Body of pancreas (tissue), 4 donors: ENCODE measurements around the gene SLC25A29. TPM values are rescaled to one million over a fixed set of nuclear protein-coding genes. Genes with fewer than 3 reads are reported as not detected.
A peak's percentile ranks its signal among the peaks of the same experiment; 100 is the strongest.

Experiments used
- ATAC-seq: fragments of 150-250 bp; one replicate; pipeline ENCODE4 v1.9.1; 2016
- DNase-seq, 4 donors: peaks; one replicate each; pipeline ENCODE4 v3.0.0-alpha.2; 2019
- H3K27ac ChIP-seq, 4 donors: fragments of 200-600 bp; sonication (generic); 1 replicate in 3 of 4; 2 replicates in 1 of 4; pipeline versions ENCODE4 v1.5.1 to v1.6.1; 2016 to 2019; ENCODE audit warnings: mild to moderate bottlenecking in 1 of 4, mixed read lengths in 1 of 4, moderate library complexity in 1 of 4
- H3K27me3 ChIP-seq, 2 donors: fragments of 200-600 bp; sonication (generic); one replicate each; pipeline ENCODE4 v1.6.0; 2016; ENCODE audit warnings: mild to moderate bottlenecking in 1 of 2
- H3K36me3 ChIP-seq, 2 donors: fragments of 200-600 bp; sonication (generic); replicated peaks in 1 of 2; 2 replicates each; pipeline ENCODE4 v1.5.1; 2016; ENCODE audit warnings: low read depth in 2 of 2; ENCODE audit not compliant: insufficient read depth in 1 of 2
- H3K4me1 ChIP-seq: fragments of 200-600 bp; sonication (generic); one replicate; pipeline ENCODE4 v1.6.0; 2016
- H3K4me3 ChIP-seq, 2 donors: fragments of 200-600 bp; sonication (generic); 1 replicate in 1 of 2; 2 replicates in 1 of 2; pipeline ENCODE4 v1.5.1; 2016 to 2019
- H3K9me3 ChIP-seq, 3 donors: fragments of 200-600 bp; sonication (generic); 1 replicate in 2 of 3; 2 replicates in 1 of 3; pipeline ENCODE4 v1.5.1; 2016
- POLR2A ChIP-seq, 3 donors: fragments of 450-650 bp; IDR thresholded peaks; one replicate each; pipeline ENCODE4 v1.6.1; 2016; ENCODE audit warnings: antibody characterized with exemption in 3 of 3, mild to moderate bottlenecking in 2 of 3
- WGBS, 2 donors: methylation state at CpG; one replicate each; pipeline ENCODE4 v1.1.5; 2017; 5-methylcytosine and 5-hydroxymethylcytosine counted together
- intact Hi-C: fragments of 100-400 bp; cut with DNase I; formaldehyde crosslinking; loops from one replicate; pipeline ENCODE4 v1.15.1; 2023
- total RNA-seq, 2 donors: library from RNA; depleted of rRNA; stranded (reverse); fragments of >200 nt; gene quantifications; one replicate each; pipeline ENCODE4 v1.1.0, GENCODE V29; 2016
- TF ChIP-seq, protein P1 (sequence below), 7 experiments: fragments of 450-650 bp in 4 of 7; fragments of 200-600 bp in 3 of 7; sonication (generic) in 3 of 7; IDR thresholded peaks; one replicate each; pipeline ENCODE4 v1.5.1; 2016 to 2019; ENCODE audit warnings: antibody characterized with exemption in 7 of 7

Gene SLC25A29
- total RNA-seq, 2 donors from 2014 or later, result 25.2 to 63.9 TPM

DNA sequence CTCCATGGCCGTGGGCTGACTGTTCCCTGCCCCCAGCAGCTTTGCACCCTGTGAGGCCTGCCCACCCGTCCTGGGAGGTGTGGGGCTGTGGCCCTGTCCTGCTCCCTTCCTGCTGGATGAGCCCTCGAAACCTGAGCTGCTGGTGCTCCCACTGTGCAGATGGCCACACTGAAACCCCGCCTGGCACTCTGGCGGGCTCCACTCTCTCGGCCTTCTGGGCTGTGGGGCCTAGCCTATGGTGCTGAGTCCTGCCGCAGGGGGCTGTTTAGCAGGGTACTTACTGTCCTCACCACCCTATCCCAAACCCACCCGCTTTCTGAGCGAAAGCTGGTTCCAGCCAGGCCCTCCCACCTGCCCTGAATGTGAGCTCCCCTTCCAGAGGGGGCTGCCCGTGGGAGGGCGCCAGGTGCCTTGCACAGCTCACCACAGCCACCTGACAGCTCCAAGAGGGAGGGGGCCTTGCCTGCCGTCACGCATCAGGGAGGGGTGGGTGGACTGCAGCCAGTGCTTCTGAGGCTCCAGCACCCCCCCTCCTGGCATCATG is 24.2 kb upstream of the SLC25A29 start:
- Histone ChIP-seq H3K36me3 (no peaks in the 10 kb centered on the region), H3K4me3 (no peak overlapping the region), H3K4me1 (peaks cover 12% of the 10 kb centered on the region), H3K9me3 (no peaks in the 10 kb centered on the region), H3K27ac (no peak overlapping the region), H3K27me3 (no peaks in the 10 kb centered on the region)
- ATAC-seq (no peak), DNase-seq (peak in 1 of 4 donors; percentile 25)
- TF ChIP-seq, protein P1, sequence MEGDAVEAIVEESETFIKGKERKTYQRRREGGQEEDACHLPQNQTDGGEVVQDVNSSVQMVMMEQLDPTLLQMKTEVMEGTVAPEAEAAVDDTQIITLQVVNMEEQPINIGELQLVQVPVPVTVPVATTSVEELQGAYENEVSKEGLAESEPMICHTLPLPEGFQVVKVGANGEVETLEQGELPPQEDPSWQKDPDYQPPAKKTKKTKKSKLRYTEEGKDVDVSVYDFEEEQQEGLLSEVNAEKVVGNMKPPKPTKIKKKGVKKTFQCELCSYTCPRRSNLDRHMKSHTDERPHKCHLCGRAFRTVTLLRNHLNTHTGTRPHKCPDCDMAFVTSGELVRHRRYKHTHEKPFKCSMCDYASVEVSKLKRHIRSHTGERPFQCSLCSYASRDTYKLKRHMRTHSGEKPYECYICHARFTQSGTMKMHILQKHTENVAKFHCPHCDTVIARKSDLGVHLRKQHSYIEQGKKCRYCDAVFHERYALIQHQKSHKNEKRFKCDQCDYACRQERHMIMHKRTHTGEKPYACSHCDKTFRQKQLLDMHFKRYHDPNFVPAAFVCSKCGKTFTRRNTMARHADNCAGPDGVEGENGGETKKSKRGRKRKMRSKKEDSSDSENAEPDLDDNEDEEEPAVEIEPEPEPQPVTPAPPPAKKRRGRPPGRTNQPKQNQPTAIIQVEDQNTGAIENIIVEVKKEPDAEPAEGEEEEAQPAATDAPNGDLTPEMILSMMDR (IDR thresholded peaks at IDR 0.05), result no peak
- no peak for TF ChIP-seq POLR2A (IDR thresholded peaks at IDR 0.05)
- intact Hi-C loops, result no loop called here
- WGBS, 2 donors, result 81% methylated on average over 6 to 13 of the region's 13 CpGs

DNA sequence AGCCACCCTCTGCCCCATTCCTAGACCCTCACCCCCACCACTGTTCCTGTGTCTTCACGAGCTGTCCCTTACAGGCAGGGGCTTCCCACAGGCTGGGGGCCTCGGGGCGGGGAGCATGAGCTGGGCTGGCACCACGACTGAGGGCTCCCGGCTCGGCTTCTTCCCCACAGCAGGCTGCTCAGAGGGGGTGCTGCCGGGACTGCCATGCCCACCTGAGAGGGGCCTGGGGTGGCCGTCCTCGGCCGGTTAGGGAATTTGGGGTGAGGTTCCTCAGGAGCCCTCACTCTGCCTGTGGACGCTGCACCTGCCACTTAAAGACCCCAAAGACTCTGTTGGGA is 23.7 kb upstream of the SLC25A29 start:
- intact Hi-C loops, result no loop called here
- peaks cover 12% of the 10 kb centered on the region for H3K4me1 ChIP-seq
- no peak overlapping the region for H3K4me3 ChIP-seq
- DNase-seq, result no peak
- TF ChIP-seq, protein P1 (IDR thresholded peaks at IDR 0.05), result no peak
- TF ChIP-seq POLR2A (IDR thresholded peaks at IDR 0.05), result no peak
- 87% methylated on average over 11 of the region's 11 CpGs; no CpG with 5 or more reads in 1 of the 2 donors for WGBS, 2 donors
- H3K27ac ChIP-seq, result no peak overlapping the region
- ATAC-seq, result no peak
- H3K9me3 ChIP-seq, result no peaks in the 10 kb centered on the region
- H3K27me3 ChIP-seq, result no peaks in the 10 kb centered on the region
- H3K36me3 ChIP-seq, result no peaks in the 10 kb centered on the region

DNA sequence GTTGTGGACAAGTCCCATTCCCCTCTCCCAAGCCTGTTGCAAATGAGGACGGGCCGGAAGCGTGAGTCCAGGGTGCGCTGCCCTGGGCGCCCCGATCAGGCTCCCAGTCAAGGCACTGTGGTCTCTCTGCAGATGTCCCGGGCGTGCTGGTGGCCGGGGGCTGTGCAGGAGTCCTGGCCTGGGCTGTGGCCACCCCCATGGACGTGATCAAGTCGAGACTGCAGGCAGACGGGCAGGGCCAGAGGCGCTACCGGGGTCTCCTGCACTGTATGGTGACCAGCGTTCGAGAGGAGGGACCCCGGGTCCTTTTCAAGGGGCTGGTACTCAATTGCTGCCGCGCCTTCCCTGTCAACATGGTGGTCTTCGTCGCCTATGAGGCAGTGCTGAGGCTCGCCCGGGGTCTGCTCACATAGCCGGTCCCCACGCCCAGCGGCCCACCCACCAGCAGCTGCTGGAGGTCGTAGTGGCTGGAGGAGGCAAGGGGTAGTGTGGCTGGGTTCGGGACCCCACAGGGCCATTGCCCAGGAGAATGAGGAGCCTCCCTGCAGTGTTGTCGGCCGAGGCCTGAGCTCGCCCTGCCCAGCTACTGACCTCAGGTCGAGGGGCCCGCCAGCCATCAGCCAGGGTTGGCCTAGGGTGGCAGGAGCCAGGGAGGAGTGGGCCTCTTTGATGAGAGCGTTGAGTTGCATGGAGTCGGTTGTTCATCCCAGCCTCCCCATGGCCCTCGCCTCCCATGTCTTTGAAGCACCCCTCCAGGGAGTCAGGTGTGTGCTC is 23.2 kb upstream of the SLC25A29 start:
- peak overlapping the region; percentile 2 to 90 (median 72) for H3K27ac ChIP-seq
- intact Hi-C loops, result no loop called here

DNA sequence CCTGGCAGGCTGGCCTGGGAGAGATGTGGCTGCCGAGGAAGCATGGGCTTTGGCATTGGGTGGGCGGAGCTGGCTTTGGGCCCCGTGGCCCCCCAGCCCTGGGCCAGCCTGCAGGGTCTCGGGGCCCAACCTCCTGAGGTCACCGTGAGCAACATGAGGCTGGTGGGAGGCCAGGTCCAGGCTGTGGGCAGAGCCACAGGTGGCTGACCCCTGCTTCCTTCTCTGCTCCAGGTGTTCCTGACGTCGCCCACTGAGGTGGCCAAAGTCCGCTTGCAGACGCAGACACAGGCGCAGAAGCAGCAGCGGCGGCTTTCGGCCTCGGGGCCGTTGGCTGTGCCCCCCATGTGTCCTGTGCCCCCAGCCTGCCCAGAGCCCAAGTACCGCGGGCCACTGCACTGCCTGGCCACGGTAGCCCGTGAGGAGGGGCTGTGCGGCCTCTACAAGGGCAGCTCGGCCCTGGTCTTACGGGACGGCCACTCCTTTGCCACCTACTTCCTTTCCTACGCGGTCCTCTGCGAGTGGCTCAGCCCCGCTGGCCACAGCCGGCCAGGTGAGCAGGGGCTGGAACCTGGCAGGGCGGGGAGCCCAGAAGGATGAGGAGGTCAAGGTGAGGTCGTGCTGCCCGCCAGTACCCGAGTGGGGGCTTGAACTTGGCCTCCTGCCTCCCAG is 22.4 kb upstream of the SLC25A29 start:
- peaks cover 12% of the 10 kb centered on the region for H3K4me1 ChIP-seq
- whole genome bisulfite sequencing, 2 donors, result 40 to 75% methylated on average over 9 to 29 of the region's 32 CpGs
- TF ChIP-seq POLR2A (IDR thresholded peaks at IDR 0.05), result peak; percentile 28 to 85 (median 68)
- TF ChIP-seq, protein P1 (IDR thresholded peaks at IDR 0.05), result no peak
- no peaks in the 10 kb centered on the region for H3K36me3 ChIP-seq
- H3K4me3 ChIP-seq, result no peak overlapping the region
- no peaks in the 10 kb centered on the region for H3K27me3 ChIP-seq
- peak overlapping the region; percentile 2 to 90 (median 72) for H3K27ac ChIP-seq
- DNase-seq (peak; percentile 62 to 86 (median 78)), ATAC-seq (peak; percentile 81)
- no peaks in the 10 kb centered on the region for H3K9me3 ChIP-seq
- intact Hi-C loops, result no loop called here

More for the DNA sequence above, 23.2 kb upstream of the SLC25A29 start:
- Histone ChIP-seq H3K4me1 (peaks cover 12% of the 10 kb centered on the region), H3K27me3 (no peaks in the 10 kb centered on the region), H3K36me3 (no peaks in the 10 kb centered on the region), H3K9me3 (no peaks in the 10 kb centered on the region), H3K4me3 (no peak overlapping the region)
- ATAC-seq (peak; percentile 28), DNase-seq (no peak)
- 87 to 98% methylated on average over 13 to 36 of the region's 36 CpGs for WGBS, 2 donors
- TF ChIP-seq, protein P1 (IDR thresholded peaks at IDR 0.05), result no peak
- TF ChIP-seq POLR2A (IDR thresholded peaks at IDR 0.05), result no peak
